GM06990 (cell line): Measurements from ENCODE around the gene ICAM5.

Experiments
- DNase-seq: peaks from one replicate; pipeline ENCODE4 v3.0.0-alpha.2; 2011; ENCODE audit not compliant: insufficient read length; ENCODE audit errors: extremely low read depth
- H3K27me3 ChIP-seq: replicated peaks from 2 replicates; pipeline ENCODE4 v1.6.0; 2011; ENCODE audit warnings: low read length; ENCODE audit not compliant: control insufficient read depth, insufficient read depth
- H3K36me3 ChIP-seq: 2 replicates; pipeline ENCODE4 v1.5.1; 2011; ENCODE audit warnings: low read length; ENCODE audit not compliant: control insufficient read depth, insufficient read depth
- H3K4me3 ChIP-seq: replicated peaks from 2 replicates; pipeline ENCODE4 v1.5.1; 2011; ENCODE audit warnings: low read depth, mild to moderate bottlenecking, control low read depth, low read length
- CTCF ChIP-seq: IDR thresholded peaks from 2 replicates; pipeline ENCODE4 v1.5.1; 2011; ENCODE audit warnings: low read length, control low read depth, mild to moderate bottlenecking, inconsistent platforms; ENCODE audit not compliant: insufficient read depth, poor library complexity, severe bottlenecking

The ICAM5 gene

GRCh38 chr19:10292206-10292788, 2.5 kb downstream of the ICAM5 start:
- H3K4me3 ChIP-seq, result peak overlapping the region; percentile 55
- no peak for TF ChIP-seq CTCF
- peak; percentile 85 for DNase-seq
- no peaks in the 10 kb centered on the region for H3K27me3 ChIP-seq
- no peaks in the 10 kb centered on the region for H3K36me3 ChIP-seq

GRCh38 chr19:10292789-10293636, 3.3 kb downstream of the ICAM5 start:
- Histone ChIP-seq H3K36me3 (no peaks in the 10 kb centered on the region), H3K4me3 (peak overlapping the region; percentile 44), H3K27me3 (no peaks in the 10 kb centered on the region)
- no peak for DNase-seq
- no peak for TF ChIP-seq CTCF

- H3K27me3 ChIP-seq, result no peaks in the 10 kb centered on the region
- H3K4me3 ChIP-seq, result no peak overlapping the region
Observed at GRCh38 chr19:10293637-10294367, 4.0 kb downstream of the ICAM5 start.

GRCh38 chr19:10294368-10294697, 4.6 kb downstream of the ICAM5 start:
- TF ChIP-seq CTCF, result no peak
- no peaks in the 10 kb centered on the region for H3K36me3 ChIP-seq
- DNase-seq, result no peak
- no peaks in the 10 kb centered on the region for H3K27me3 ChIP-seq
- no peak overlapping the region for H3K4me3 ChIP-seq

More at GRCh38 chr19:10293637-10294367, 4.0 kb downstream of the ICAM5 start:
- DNase-seq, result no peak
- no peaks in the 10 kb centered on the region for H3K36me3 ChIP-seq
- TF ChIP-seq CTCF, result no peak

- H3K36me3 ChIP-seq, result no peaks in the 10 kb centered on the region
- peak; percentile 35 for TF ChIP-seq CTCF
- peak; percentile 80 for DNase-seq
- peak overlapping the region; percentile 62 for H3K4me3 ChIP-seq
- H3K27me3 ChIP-seq, result no peaks in the 10 kb centered on the region
Observed at GRCh38 chr19:10295305-10295846, 5.6 kb downstream of the ICAM5 start.
